Effector memory CD8-positive, alpha-beta T cell (primary cell): Measurements from ENCODE around the gene TEAD2.

Source experiments
- ATAC-seq: fragments of 150-1000 bp; cut with Tn5 transposase; replicated peaks from 2 replicates; pipeline ENCODE4 v1.10.0; 2021; ENCODE audit warnings: mild to moderate bottlenecking, moderate library complexity
- DNase-seq, 3 experiments: peaks; one replicate each; pipeline ENCODE4 v3.0.0; 2021
- H3K27ac Mint-ChIP-seq, 2 donors: one replicate each; pipeline ENCODE4 v1.8.0; 2022; ENCODE audit warnings: mild to moderate bottlenecking in 2 of 2, mixed read lengths in 2 of 2, moderate library complexity in 2 of 2
- H3K27me3 Mint-ChIP-seq, 2 donors: one replicate each; pipeline ENCODE4 v1.8.0; 2022; ENCODE audit warnings: mixed read lengths in 2 of 2
- H3K36me3 Mint-ChIP-seq: one replicate; pipeline ENCODE4 v1.8.0; 2022; ENCODE audit warnings: mild to moderate bottlenecking, moderate library complexity, mixed read lengths; ENCODE audit not compliant: insufficient read depth
- H3K4me1 Mint-ChIP-seq, 2 donors: one replicate each; pipeline ENCODE4 v1.8.0; 2022; ENCODE audit warnings: low read depth in 2 of 2, mixed read lengths in 2 of 2
- H3K4me3 Mint-ChIP-seq, 2 donors: one replicate each; pipeline ENCODE4 v1.8.0; 2022; ENCODE audit warnings: mild to moderate bottlenecking in 2 of 2, mixed read lengths in 2 of 2, moderate library complexity in 2 of 2
- H3K9me3 Mint-ChIP-seq, 2 donors: one replicate each; pipeline ENCODE4 v1.8.0; 2022; ENCODE audit warnings: mixed read lengths in 2 of 2

The TEAD2 gene

GRCh38 chr19:49349567-49349966, 12.6 kb downstream of the TEAD2 start:
- Mint-ChIP-seq H3K4me1 (peaks cover 7 to 12% of the 10 kb centered on the region in 2 donors), H3K27me3 (peaks cover 19 to 26% of the 10 kb centered on the region in 2 donors), H3K4me3 (no peak overlapping the region), H3K27ac (no peak overlapping the region), H3K9me3 (no peaks in the 10 kb centered on the region), H3K36me3 (no peaks in the 10 kb centered on the region)
- ATAC-seq (no peak), DNase-seq (no peak)

- DNase-seq: no peak
- Mint-ChIP-seq H3K27me3 (peaks cover 9 to 21% of the 10 kb centered on the region in 2 donors), H3K4me3 (no peak overlapping the region), H3K36me3 (peaks cover 2% of the 10 kb centered on the region), H3K4me1 (peaks cover 8 to 13% of the 10 kb centered on the region in 2 donors), H3K9me3 (no peaks in the 10 kb centered on the region), H3K27ac (no peak overlapping the region)
- ATAC-seq: no peak
Observed at GRCh38 chr19:49348305-49349189, 13.7 kb downstream of the TEAD2 start.

- Mint-ChIP-seq H3K9me3 (no peaks in the 10 kb centered on the region), H3K4me3 (no peak overlapping the region), H3K27ac (no peak overlapping the region), H3K4me1 (peaks cover 8 to 13% of the 10 kb centered on the region in 2 donors), H3K27me3 (peaks cover 5 to 14% of the 10 kb centered on the region in 2 donors), H3K36me3 (peaks cover 2% of the 10 kb centered on the region)
- DNase-seq (no peak), ATAC-seq (no peak)
Observed at GRCh38 chr19:49347835-49348234, 14.4 kb downstream of the TEAD2 start.

GRCh38 chr19:49347191-49347590, 15.0 kb downstream of the TEAD2 start:
- H3K4me1 Mint-ChIP-seq: peaks cover 8 to 16% of the 10 kb centered on the region in 2 donors
- no peak overlapping the region for H3K4me3 Mint-ChIP-seq
- peaks cover 5 to 10% of the 10 kb centered on the region in 2 donors for H3K27me3 Mint-ChIP-seq
- no peaks in the 10 kb centered on the region for H3K9me3 Mint-ChIP-seq
- H3K36me3 Mint-ChIP-seq: peaks cover 2% of the 10 kb centered on the region
- DNase-seq: no peak
- no peak for ATAC-seq
- H3K27ac Mint-ChIP-seq: no peak overlapping the region

GRCh38 chr19:49344505-49345423, 17.5 kb downstream of the TEAD2 start:
- ATAC-seq (peak; percentile 61), DNase-seq (no peak)
- Mint-ChIP-seq H3K4me3 (peak overlapping the region; percentile 15 to 17), H3K36me3 (peaks cover 9% of the 10 kb centered on the region), H3K9me3 (no peaks in the 10 kb centered on the region), H3K27me3 (no peaks in the 10 kb centered on the region), H3K27ac (peak overlapping the region; percentile 55 to 69), H3K4me1 (peaks cover 14 to 25% of the 10 kb centered on the region in 2 donors)

- Mint-ChIP-seq H3K27me3 (no peaks in the 10 kb centered on the region), H3K36me3 (peaks cover 17% of the 10 kb centered on the region), H3K27ac (peak overlapping the region in 1 of 2 donors; percentile 2), H3K4me3 (no peak overlapping the region), H3K9me3 (no peaks in the 10 kb centered on the region), H3K4me1 (peaks cover 20 to 33% of the 10 kb centered on the region in 2 donors)
- DNase-seq (no peak), ATAC-seq (no peak)
Observed at GRCh38 chr19:49343123-49343522, 19.1 kb downstream of the TEAD2 start.

- DNase-seq (no peak), ATAC-seq (no peak)
- peaks cover 24% of the 10 kb centered on the region for H3K36me3 Mint-ChIP-seq
- no peaks in the 10 kb centered on the region for H3K9me3 Mint-ChIP-seq
- no peaks in the 10 kb centered on the region for H3K27me3 Mint-ChIP-seq
- H3K27ac Mint-ChIP-seq: peak overlapping the region in 1 of 2 donors; percentile 2
- no peak overlapping the region for H3K4me3 Mint-ChIP-seq
- H3K4me1 Mint-ChIP-seq: peaks cover 24 to 41% of the 10 kb centered on the region in 2 donors
Observed at GRCh38 chr19:49342291-49342721, 19.9 kb downstream of the TEAD2 start.

- peaks cover 32% of the 10 kb centered on the region for H3K36me3 Mint-ChIP-seq
- peak overlapping the region; percentile 42 to 66 for H3K4me3 Mint-ChIP-seq
- H3K4me1 Mint-ChIP-seq: peaks cover 33 to 52% of the 10 kb centered on the region in 2 donors
- no peak for DNase-seq
- ATAC-seq: no peak
- H3K27me3 Mint-ChIP-seq: no peaks in the 10 kb centered on the region
- no peaks in the 10 kb centered on the region for H3K9me3 Mint-ChIP-seq
- peak overlapping the region; percentile 83 to 95 for H3K27ac Mint-ChIP-seq
Observed at GRCh38 chr19:49340865-49341718, 21.1 kb downstream of the TEAD2 start.

GRCh38 chr19:49340069-49340864, 21.9 kb downstream of the TEAD2 start:
- peak overlapping the region; percentile 83 to 95 for H3K27ac Mint-ChIP-seq
- peaks cover 37% of the 10 kb centered on the region for H3K36me3 Mint-ChIP-seq
- no peaks in the 10 kb centered on the region for H3K27me3 Mint-ChIP-seq
- H3K4me3 Mint-ChIP-seq: peak overlapping the region; percentile 42 to 66
- H3K9me3 Mint-ChIP-seq: no peaks in the 10 kb centered on the region
- ATAC-seq (peak; percentile 35), DNase-seq (peak in 2 of 3 experiments; percentile 23 to 29)
- peaks cover 41 to 56% of the 10 kb centered on the region in 2 donors for H3K4me1 Mint-ChIP-seq

GRCh38 chr19:49339301-49340068, 22.7 kb downstream of the TEAD2 start:
- DNase-seq: no peak
- H3K4me3 Mint-ChIP-seq: peak overlapping the region in 1 of 2 donors; percentile 66
- peaks cover 37% of the 10 kb centered on the region for H3K36me3 Mint-ChIP-seq

GRCh38 chr19:49338691-49339300, 23.4 kb downstream of the TEAD2 start:
- Mint-ChIP-seq H3K36me3 (peaks cover 34% of the 10 kb centered on the region), H3K27ac (peak overlapping the region; percentile 75 to 99), H3K4me3 (peak overlapping the region; percentile 35 to 48), H3K9me3 (no peaks in the 10 kb centered on the region), H3K4me1 (peaks cover 41 to 60% of the 10 kb centered on the region in 2 donors), H3K27me3 (no peaks in the 10 kb centered on the region)
- ATAC-seq (no peak), DNase-seq (no peak)

More at GRCh38 chr19:49339301-49340068, 22.7 kb downstream of the TEAD2 start:
- Mint-ChIP-seq H3K4me1 (peaks cover 36 to 54% of the 10 kb centered on the region in 2 donors), H3K9me3 (no peaks in the 10 kb centered on the region), H3K27me3 (no peaks in the 10 kb centered on the region), H3K27ac (peak overlapping the region; percentile 95 to 99)
- no peak for ATAC-seq
